ENCODE data around the gene MTX1.
"Not testable (repeated sequence)": the region's sequence is repeated elsewhere in the genome, so short reads cannot be mapped to it uniquely, and the experiment has no call there.

Gene MTX1

GRCh38 chr1:155242805-155243358 lies 34.4 kb downstream of the MTX1 start:
- DNase-seq = no peak

- DNase-seq = peak; percentile 98
Measured at GRCh38 chr1:155244368-155245162, 36.1 kb downstream of the MTX1 start.

- no peak for DNase-seq
Measured at GRCh38 chr1:155245163-155245524, 36.6 kb downstream of the MTX1 start.

- not testable (repeated sequence) for DNase-seq
Measured at GRCh38 chr1:155246796-155247195, 38.3 kb downstream of the MTX1 start.

GRCh38 chr1:155247667-155248553 lies 39.4 kb downstream of the MTX1 start:
- DNase-seq = no peak

GRCh38 chr1:155250246-155250632 lies 41.7 kb downstream of the MTX1 start:
- DNase-seq = no peak

GRCh38 chr1:155250633-155251449 lies 42.3 kb downstream of the MTX1 start:
- peak; percentile 90 for DNase-seq

GRCh38 chr1:155251566-155251965 lies 43.1 kb downstream of the MTX1 start:
- DNase-seq = no peak

- no peak for DNase-seq
Measured at GRCh38 chr1:155253208-155253607, 44.7 kb downstream of the MTX1 start.

GRCh38 chr1:155253797-155254196 lies 45.3 kb downstream of the MTX1 start:
- DNase-seq = no peak

- DNase-seq = no peak
Measured at GRCh38 chr1:155254228-155254713, 45.8 kb downstream of the MTX1 start.

GRCh38 chr1:155254714-155255242 lies 46.3 kb downstream of the MTX1 start:
- no peak for DNase-seq

- peak; percentile 39 for DNase-seq
Measured at GRCh38 chr1:155255243-155256007, 46.9 kb downstream of the MTX1 start, which contains the start of gene ENTREP3. Gene ENTREP3, minus strand, starts transcription at chr1:155255483. Its CDS starts 606 bp downstream, at chr1:155254877.

GRCh38 chr1:155256058-155256852 lies 47.8 kb downstream of the MTX1 start:
- no peak for DNase-seq

- DNase-seq = no peak
Measured at GRCh38 chr1:155260276-155260675, 51.8 kb downstream of the MTX1 start.

GRCh38 chr1:155261493-155261851 lies 53.0 kb downstream of the MTX1 start:
- DNase-seq = no peak

GRCh38 chr1:155261852-155262673 lies 53.6 kb downstream of the MTX1 start, which contains the start of gene SCAMP3:
Gene SCAMP3, minus strand, starts transcription at chr1:155262360. Its CDS starts 209 bp downstream, at chr1:155262151.
- peak; percentile 98 for DNase-seq

GRCh38 chr1:155263067-155263466 lies 54.6 kb downstream of the MTX1 start:
- no peak for DNase-seq

All from amniotic stem cell (primary cell).